ENCODE results near the gene KRT3. TPM values are rescaled to one million over a fixed set of nuclear protein-coding genes. Genes with fewer than 3 reads are reported as not detected.

Gene KRT3
- total RNA-seq, 1 experiment from 2014 or later: not detected

- TF ChIP-seq ATF3 (IDR thresholded peaks at IDR 0.05): no peak
- no peak for TF ChIP-seq ZFX (IDR thresholded peaks at IDR 0.05)
Observed at GRCh38 chr12:52760623-52761022, 35.3 kb downstream of the KRT3 start (continued).

- CTCF ChIA-PET: no interaction called here
- POLR2A ChIA-PET: no interaction called here
- ATAC-seq: no peak
Observed at GRCh38 chr12:52759695-52760094, 36.2 kb downstream of the KRT3 start.

More at GRCh38 chr12:52759695-52760094, 36.2 kb downstream of the KRT3 start:
- no peaks in the 10 kb centered on the region for H4K20me1 ChIP-seq (ENCODE audit: insufficient read depth)
- H3K4me3 ChIP-seq (replicated peaks in 1 of 2; ENCODE audit: low read depth in 1 of 2, low read length in 2 of 2): no peak overlapping the region
- H3K9me2 ChIP-seq (ENCODE audit: insufficient read depth): no peaks in the 10 kb centered on the region
- H3K27ac ChIP-seq (ENCODE audit: low read depth, low read length): no peak overlapping the region
- intact Hi-C loops (cut with micrococcal nuclease): no loop called here
- H3K9ac ChIP-seq (ENCODE audit: low read length): no peak overlapping the region
- no peaks in the 10 kb centered on the region for H3K79me2 ChIP-seq (ENCODE audit: insufficient read depth, low read length)
- TF ChIP-seq EZH2phosphoT487 (IDR thresholded peaks at IDR 0.05; ENCODE audit: borderline replicate concordance) (no peak), CBX3 (IDR thresholded peaks at IDR 0.05; ENCODE audit: low read depth) (no peak), FOSL1 (IDR thresholded peaks at IDR 0.05; ENCODE audit: low read depth) (no peak), EZH2 (IDR thresholded peaks at IDR 0.05) (no peak), RAD21 (IDR thresholded peaks at IDR 0.05; ENCODE audit: low read depth) (peak; percentile 15; the same call in 1 of the 2 replicates), ZFX (IDR thresholded peaks at IDR 0.05) (no peak)
- TF ChIP-seq, protein P1, sequence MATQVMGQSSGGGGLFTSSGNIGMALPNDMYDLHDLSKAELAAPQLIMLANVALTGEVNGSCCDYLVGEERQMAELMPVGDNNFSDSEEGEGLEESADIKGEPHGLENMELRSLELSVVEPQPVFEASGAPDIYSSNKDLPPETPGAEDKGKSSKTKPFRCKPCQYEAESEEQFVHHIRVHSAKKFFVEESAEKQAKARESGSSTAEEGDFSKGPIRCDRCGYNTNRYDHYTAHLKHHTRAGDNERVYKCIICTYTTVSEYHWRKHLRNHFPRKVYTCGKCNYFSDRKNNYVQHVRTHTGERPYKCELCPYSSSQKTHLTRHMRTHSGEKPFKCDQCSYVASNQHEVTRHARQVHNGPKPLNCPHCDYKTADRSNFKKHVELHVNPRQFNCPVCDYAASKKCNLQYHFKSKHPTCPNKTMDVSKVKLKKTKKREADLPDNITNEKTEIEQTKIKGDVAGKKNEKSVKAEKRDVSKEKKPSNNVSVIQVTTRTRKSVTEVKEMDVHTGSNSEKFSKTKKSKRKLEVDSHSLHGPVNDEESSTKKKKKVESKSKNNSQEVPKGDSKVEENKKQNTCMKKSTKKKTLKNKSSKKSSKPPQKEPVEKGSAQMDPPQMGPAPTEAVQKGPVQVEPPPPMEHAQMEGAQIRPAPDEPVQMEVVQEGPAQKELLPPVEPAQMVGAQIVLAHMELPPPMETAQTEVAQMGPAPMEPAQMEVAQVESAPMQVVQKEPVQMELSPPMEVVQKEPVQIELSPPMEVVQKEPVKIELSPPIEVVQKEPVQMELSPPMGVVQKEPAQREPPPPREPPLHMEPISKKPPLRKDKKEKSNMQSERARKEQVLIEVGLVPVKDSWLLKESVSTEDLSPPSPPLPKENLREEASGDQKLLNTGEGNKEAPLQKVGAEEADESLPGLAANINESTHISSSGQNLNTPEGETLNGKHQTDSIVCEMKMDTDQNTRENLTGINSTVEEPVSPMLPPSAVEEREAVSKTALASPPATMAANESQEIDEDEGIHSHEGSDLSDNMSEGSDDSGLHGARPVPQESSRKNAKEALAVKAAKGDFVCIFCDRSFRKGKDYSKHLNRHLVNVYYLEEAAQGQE (IDR thresholded peaks at IDR 0.05; ENCODE audit: low read depth): no peak
- DNase-seq (ENCODE audit: low read depth, low spot score): no peak
- RAD21 ChIA-PET (ENCODE audit: low non-redundant PET in 1 of 2, low total read pairs in 2 of 2, uncharacterized antibody in 2 of 2, unreplicated experiment in 2 of 2): no interaction called here
- H3K27me3 ChIP-seq (ENCODE audit: insufficient read depth, low read length): peaks cover 41% of the 10 kb centered on the region
- BruUV-seq (replicated peaks): no TSS peak
- no peak overlapping the region for H3K4me2 ChIP-seq (ENCODE audit: low read length)
- H2AFZ ChIP-seq (ENCODE audit: low read depth, low read length, poor library complexity, severe bottlenecking): no peak overlapping the region
- no peaks in the 10 kb centered on the region for H3K36me3 ChIP-seq (ENCODE audit: control insufficient read depth in 1 of 2, insufficient read depth in 2 of 2, low read length in 2 of 2)
- no peaks in the 10 kb centered on the region for H3K9me3 ChIP-seq (ENCODE audit: control insufficient read depth in 1 of 2, insufficient read depth in 1 of 2, low read depth in 1 of 2, low read length in 2 of 2)
- no peaks in the 10 kb centered on the region for H3K4me1 ChIP-seq (ENCODE audit: control insufficient read depth in 1 of 2, insufficient read depth in 2 of 2, low read length in 2 of 2)

Measured in HCT116 (cell line).